Medulla oblongata (tissue), 1 donor: ENCODE data around the gene CLTRN.
"Not testable (repeated sequence)": the region's sequence is repeated elsewhere in the genome, so short reads cannot be mapped to it uniquely, and the experiment has no call there.

Experiments
- DNase-seq: peaks from one replicate; pipeline ENCODE4 v3.0.0-alpha.2; 2015; ENCODE audit errors: extremely low spot score

The CLTRN gene, protein sequence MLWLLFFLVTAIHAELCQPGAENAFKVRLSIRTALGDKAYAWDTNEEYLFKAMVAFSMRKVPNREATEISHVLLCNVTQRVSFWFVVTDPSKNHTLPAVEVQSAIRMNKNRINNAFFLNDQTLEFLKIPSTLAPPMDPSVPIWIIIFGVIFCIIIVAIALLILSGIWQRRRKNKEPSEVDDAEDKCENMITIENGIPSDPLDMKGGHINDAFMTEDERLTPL

DNA sequence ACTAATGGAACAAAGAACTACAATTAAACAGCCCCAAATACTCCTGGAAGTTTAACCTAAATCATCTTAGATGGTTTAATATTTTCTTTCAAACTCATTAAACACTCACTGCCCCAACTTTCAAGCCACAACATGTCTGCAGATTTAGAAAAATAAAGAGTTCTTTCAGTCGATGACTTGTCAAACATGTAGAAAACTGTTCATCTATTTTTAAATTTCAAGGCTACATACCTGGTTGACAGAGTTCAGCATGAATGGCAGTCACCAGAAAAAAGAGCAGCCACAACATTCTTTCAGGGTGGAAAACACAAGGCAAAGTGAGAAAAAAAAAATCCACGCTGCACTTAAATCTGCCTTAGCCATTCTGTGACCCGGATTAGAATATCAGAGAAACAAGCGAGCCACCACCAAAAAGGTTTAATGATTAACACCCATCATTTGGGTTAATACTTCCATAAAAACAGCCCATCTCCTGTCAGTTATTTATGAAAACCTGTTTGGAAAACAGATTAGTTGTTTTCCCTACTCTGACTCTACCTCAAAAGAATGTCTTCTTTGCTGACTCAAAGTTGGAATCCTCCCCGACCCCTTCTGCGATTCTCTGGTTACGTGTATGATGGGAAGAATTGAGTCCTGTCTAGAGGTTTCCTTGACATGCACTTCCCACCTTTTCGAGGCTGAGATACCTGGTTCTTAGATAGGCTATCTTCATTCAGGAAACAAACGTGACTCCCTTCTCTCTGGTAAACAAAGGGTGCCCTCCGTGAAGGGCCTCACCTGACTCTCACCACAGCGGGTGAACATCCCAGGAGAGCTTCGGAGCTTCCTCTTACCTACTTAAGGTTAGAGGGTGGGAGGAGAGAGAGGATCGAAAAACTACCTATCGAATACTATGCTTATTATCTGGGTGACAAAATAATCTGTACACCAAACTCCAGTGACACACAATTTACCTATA, at the start of gene CLTRN:
Gene CLTRN (minus strand): TSS at position 319 of the 958 bp plus-strand sequence. CDS start 30 bp downstream, at position 289.
- no peak for DNase-seq

DNA sequence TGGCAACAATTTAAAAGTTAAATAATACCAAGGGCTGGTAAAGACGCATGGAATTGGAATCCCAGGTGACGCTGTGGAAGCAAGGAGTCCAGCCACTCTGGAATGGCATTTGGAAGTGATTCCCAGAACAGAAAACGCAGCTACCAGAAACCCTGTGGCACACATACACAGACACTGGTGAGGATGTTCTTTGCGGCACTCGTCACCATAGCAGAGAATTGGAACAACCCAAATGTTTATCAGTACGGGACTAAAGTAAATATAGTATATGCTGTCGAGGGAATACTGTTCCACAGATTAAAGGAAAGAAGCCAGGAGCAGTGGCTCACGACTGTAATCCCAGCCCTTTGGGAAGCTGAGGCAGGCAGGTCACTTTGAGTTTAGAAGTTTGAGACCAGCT, 39.7 kb upstream of the CLTRN start:
- DNase-seq, result not testable (repeated sequence)

DNA sequence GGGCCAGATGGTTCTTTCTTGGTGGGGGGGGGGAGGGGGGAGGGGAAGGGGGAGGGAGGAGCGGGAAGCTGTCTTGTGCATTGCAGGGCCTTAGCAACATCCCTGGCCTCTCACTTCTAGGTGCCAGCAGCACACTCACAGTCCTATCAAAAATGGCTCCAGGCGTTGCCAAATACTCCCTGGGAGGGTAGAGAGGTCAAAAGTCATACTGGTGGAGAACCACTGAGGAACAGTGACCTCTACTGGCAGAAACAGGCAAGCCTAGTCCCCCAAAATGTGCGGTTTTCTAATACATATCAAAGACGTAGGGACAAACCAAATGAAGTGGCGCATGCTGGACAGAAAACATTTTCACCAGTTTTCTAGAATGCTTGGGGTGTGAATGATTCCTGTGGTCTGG, 39.2 kb upstream of the CLTRN start:
- DNase-seq, result not testable (repeated sequence)

DNA sequence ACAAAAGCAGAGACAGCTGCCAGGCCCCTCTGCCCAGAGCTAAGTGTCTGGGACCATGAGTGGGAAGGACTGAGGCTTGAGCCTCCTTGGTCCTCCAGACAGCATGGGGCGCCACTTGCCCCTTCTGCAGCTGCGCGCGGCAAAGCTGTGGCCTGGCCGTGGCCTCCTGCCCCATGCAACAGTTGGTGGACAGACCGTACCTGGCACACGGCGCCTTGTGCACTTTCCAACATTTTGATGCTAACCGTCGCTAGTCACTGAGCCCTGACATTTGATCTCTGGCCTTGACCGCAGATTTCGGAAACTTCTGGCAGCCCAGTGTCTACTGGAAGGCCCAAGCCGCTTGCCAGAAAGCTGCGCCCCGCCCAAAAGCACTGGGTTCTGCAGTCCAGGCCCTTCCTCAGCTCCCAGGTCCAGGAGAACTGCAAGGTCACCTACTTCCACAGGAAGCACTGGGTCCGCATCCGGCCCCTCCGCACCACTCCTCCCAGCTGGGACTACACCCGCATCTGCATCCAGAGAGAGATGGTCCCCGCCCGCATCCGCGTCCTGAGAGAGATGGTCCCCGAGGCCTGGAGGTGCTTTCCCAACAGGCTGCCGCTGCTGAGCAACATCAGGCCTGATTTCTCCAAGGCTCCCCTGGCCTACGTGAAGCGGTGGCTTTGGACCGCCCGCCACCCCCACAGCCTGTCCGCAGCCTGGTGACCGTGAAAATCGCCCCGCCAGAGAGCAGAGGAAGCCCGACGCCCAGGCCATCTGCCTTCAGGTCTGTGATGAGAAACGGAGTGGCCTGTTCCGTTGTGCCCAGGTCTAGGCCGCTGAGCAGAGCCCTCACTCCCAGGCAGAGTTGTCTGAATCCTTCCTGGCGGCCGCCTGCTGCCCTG, 38.1 kb upstream of the CLTRN start:
- DNase-seq, result no peak

DNA sequence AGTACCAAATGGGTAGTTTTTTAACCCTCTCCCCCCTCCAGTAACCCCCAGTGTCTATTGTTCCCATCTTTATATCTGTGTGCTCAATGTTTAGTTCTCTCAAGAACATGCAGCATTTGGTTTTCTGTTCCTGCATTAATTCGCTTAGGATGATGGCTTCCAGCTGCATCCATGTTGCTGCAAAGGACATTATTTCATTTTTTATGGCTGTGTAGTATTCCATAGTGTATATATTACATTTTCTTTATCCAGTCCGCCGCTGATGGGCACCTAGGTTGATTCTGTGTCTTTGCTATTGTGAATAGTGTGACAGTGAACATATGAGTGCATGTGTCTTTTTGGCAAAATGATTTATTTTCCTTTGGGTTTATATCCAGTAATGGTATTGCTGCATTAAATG, 31.9 kb upstream of the CLTRN start:
- no peak for DNase-seq

DNA sequence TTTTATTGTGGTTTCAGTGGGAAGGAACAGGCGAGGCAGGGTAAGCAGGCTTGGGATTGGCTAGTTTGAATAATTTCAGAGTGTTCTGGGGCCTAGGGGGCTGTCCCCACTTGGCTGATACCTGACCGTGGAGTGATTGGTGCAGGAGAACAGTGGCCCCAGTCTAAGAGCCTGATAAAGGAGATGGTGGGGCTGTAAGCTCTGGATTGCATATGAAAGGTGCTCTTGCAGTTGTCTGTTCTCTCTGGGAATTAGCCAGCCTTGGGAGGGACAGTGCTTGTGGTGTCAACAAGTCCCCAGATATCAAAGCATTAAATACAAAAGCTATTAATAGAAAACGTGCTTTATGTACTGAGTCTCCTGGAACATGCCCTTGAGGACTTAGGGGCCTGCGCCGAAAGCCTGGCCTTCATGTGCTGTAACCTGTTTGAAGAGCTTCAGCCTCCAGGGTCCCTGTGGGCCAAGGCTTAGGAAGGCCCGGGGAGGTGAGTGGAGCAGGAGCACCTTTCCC, 30.4 kb upstream of the CLTRN start:
- no peak for DNase-seq

DNA sequence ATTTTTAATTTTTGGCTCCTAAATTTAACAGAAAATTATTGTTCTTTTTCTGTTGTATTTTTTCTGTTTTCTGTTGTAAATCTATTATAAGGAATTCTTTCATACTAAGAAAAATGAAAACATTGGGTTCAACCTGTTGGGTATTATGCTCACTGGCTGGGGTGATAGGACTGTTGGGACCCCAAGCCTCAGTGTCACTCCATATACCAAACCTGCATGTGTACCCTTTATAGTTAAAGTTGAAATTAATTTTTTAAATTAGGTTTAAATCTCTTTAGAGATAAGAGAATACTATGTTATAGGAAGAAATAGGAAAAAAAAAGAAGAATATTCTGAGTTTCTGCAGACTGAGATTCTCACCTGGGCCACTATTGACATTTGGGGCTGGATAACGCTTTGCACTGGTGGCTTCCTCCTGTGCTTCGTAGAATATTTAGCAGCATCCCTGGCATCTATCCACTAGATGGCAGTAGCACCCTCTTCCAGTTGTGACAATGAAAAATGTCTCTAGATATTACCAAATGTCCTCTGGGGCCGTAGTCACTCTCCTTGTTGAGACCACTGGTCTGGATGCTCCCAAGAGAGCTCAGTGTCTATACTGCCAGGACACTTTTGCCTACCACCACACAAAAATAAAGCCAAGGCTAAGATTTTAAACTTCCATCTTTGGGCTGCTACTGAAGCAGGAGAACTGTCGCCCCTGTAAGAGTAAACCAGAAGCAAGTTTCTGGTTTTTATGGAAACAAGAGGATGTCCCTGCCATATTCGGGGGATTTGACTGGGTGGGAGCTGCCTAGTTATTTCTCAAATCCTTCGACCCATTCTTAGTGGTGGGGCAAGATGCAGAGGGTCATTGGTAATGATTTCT, 22.4 kb upstream of the CLTRN start:
- peak; percentile 63 for DNase-seq

DNA sequence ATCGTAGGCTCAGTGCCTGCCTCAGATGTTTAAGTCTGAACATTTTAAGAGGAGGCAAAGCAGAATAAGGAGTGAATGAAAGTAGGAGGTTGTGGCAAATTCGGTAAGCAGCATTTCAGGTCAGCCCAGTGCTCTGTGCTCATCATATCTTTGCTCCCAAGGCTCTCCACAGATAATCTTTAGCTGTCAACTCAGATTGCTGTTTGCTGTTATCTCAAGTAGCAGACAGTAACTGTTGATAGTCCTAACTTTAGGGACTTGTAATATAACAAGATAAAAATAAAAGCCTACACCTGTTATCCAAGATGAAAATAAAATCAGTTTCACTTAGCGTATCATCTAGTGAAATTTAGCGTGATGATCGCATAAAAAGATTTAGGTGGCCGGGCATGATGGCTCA, 18.6 kb upstream of the CLTRN start:
- DNase-seq, result no peak

DNA sequence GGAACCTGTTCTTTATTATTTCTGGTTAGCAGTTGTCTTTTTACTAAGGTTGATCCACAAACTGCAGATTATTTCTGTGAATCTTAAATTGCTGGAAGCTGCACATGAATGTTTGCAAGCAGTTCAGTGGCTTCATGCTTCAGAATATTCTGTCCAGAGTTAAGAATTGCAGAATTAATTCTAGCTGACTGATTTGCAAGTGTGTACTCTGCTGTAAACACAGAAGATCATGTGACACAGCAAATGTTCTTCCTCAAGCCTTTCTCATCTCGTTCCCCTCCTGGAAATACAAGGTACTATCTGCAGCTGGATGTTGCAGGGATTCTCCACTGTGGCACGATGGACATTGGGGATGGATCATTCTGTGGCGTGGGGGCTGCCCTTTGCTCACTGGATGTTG, 16.8 kb upstream of the CLTRN start:
- DNase-seq, result no peak

DNA sequence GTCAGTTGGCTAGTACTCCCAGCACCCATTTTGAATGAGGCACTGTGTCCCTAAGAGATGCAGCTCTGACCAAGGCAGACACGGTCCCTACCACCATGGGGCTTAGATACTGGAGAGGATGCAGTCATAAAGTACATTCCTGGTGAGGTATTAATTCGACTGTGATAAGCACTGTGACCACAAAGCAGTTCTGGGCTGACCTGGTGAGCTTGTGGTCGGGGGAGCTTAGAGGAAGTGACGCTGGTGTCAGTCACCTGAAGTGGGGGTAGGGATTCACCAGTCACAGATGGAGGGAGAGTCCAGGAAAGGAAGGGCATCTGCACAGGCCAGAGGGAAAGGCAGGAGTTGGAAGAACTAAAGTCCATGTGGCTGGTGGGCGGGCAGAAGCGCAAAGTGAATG, 15.8 kb upstream of the CLTRN start:
- no peak for DNase-seq

DNA sequence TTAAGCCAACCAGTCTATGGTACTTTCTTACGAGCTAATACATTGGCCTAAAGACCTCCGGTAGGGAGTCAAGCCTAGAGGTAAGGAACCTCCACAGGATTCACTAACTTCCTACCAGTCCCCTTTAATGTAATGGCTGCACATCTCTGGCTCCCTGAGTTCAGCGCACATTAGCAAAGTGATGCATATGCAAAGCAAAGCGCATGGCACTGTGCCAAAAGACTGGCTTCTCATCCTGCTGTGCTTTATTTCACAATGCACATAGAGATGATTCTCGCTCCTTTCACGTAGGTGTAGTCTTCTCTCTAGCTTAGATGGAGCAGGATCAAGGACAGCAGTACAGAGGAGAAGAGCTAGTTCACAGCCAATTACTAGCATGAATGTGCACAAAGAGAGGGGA, 14.6 kb upstream of the CLTRN start:
- no peak for DNase-seq

DNA sequence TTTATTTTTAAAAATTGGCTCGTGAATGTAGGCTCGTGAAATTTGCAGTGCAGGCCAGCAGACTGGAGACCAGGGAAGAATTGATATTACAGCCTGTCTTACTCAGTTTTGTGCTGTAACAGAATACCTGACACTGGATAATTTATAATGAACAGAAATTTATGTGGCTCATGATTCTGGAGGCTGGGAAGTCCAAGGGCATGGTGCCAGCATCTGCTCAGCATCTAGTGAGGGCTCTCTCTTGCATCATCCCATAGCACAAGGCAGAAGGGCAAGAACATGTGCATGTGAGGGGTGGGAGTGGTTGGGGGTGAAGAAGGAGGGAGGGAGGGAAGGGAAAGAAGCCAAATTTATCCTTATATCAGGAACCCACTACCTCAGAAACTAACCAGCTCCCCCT, 13.7 kb upstream of the CLTRN start:
- no peak for DNase-seq

DNA sequence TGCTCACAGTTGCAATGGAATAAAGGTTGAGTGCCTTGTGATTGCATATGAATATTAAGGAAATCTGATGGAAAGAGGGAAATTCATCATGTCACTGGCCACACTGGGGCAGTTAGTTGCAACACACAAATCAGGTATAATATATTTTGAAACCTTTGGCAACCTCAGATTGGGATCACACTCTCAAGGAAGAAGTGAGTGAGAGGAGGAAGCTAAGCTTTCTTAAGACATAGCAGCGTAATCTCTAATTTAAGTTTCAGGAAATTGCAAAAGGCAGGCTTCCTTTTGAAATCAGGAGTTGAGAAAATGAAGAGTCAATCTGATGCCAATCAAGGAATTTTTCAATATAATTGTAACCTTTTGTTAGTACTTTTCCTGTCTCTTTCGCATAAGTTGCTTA, 12.3 kb upstream of the CLTRN start:
- no peak for DNase-seq

DNA sequence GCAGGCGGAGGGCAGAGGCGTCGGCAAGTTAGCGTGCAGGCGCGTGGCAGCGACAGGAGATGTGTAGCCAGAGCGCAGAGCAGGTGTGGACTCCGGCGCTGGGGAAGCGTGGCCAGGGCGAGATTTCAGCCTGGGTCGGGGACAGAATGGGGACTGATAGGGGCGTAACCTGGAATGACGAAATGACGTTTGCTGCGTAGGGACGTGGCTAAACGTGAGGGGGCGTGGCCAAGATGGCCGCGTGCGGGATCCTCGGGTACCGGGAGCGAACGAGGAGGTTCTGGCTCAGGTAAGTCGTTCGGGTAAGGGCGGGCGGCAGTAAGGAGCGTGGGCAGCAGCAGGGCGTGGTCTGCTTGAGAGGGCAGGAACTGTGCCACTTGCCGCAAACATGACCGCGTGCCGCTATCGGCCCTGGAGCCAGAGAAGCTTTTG, 10.9 kb upstream of the CLTRN start:
- peak; percentile 81 for DNase-seq

DNA sequence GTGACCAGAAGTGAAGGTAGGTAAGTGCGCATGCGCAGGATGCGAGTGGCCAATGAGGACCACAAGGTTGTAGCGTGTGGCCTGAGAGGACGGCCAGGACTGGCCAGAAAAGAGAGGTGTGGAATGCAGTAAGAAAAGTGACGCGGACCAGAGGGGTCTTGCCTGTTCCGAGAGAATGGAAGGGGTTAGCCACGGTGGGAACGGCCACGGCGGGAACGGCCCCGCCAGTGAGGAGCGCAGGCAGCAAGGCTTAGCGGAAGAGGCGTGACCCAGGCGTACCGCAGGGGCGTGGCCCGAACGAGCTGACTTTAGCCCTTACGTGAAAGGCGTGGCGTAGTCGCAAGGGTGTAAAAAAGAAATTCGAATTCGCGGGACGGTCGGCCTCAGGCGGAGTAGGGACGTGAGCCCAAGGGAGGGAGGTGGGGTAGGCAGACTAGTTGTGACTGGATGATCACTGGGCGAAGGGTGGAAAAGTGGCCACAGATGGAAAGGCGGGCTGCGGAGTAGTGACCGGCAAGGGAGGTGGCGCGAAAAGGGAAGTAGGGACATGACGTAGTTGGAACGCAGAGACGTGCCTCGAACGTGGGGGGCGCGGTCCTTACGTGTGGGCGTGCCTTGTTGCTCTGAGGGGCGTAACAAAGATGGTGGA, 10.4 kb upstream of the CLTRN start:
- peak; percentile 94 for DNase-seq

DNA sequence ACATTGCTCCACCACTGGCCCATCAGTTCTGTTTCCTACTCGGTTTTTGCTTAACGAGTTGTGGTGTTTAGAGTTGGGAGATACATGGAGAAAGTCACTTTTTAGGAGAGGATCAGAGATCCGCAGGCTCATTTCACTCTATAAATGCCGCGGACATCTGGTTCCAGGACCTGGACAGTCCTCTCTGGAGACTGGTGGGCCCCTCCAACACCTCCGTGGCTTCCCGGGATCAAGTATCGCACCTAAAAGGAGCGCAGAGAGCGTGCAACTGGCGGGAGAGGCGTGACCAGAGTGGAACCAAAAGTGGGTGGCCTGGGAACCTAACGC, 9.9 kb upstream of the CLTRN start:
- DNase-seq, result no peak

DNA sequence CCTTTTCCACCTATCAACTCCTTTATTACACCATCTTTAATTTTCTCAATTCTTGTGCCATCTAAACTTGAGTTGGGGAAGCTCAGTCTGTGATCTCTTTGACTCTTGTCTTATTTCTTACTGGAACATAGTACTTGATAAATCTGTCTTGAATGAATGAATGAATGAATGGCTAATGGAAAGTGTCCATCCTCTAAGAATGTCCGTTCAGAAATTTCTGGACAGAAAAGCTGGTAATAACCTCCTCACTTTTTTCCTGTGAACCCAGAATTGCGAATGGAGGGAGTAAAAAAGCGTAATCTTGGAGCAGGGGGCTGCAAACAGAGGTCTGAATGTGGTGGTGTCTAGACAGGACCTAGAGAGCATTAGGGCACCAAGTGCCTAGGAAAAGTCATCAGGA, 9.4 kb upstream of the CLTRN start:
- DNase-seq, result no peak

DNA sequence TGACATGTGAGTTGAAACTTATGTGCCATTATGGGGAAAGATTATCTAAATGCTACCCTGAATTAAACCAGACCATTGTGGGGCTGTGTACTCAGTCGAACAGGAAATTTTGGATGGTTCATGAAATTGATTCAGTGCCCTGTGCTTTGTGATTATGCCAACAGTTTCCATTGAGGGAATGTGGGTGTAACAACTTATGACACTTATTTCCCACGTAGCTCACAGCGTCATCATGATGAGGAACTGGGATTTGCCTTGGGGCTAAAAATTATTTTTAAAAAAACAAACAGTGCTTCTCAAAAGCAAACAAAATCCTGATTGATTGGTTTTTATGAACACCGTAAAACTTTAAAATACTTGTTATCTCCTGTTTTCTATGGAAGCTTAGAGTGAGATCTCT, 8.3 kb upstream of the CLTRN start:
- DNase-seq, result no peak

DNA sequence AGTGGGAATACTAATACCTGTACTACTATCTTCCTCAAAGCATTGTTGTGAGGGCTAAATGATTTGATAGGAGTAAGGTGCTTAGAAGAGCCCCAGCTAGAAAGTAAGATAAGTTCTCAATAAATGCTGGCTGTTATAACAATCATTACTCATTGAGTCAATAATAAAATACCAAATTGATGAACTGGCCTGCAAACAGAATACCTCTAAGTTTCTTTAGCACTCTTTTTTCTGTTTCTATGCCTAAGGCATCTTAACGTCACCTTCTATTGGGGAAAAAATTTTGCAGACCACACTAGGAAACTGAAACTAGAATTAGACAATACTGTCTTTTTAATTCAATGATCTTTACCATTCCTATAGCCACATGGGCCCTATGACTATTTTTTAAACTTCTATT, 1.2 kb downstream of the CLTRN start:
- DNase-seq, result no peak

DNA sequence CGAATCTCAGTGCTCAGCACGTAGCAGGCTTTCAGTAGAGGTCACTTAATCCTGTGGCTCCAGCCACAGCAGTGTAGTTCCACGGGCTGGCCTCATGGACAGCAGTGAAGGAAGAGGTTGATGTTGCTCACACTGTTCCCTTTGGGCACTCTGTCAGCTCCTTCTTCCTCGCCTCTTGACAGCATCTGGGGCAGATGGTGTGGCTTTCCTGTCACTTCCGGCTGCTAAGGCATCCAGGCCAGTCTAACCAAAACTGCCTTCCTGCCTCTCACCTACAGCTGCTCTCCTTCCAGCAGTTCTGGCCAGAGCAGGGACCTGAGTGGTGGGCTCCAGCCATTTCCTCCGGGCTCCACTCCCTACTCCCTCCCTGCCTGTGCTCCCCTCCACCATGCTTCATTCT, 9.8 kb downstream of the CLTRN start:
- DNase-seq, result not testable (repeated sequence)

DNA sequence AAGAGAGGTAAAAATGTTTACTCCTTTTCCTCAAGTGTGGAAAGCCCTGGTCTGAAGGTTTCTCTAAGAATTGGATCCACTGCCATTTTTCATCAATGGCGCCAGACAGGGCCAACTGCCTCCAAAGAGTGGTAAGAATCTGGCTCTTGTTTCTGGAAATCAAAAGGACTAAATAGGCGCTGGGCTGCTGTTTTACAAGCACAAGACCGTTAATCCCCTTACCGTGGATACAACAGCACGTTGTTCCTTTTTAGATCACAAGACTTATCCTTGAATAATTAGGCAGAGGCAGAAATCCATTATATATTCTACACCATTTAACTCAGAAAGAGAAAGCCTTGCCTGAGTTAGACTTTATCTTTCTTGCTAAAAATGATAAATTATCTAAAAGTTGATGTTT, 10.6 kb downstream of the CLTRN start:
- peak; percentile 28 for DNase-seq
